Measurements from ENCODE around the gene RESP18.
"Not testable (repeated sequence)": the region's sequence is repeated elsewhere in the genome, so short reads cannot be mapped to it uniquely, and the experiment has no call there.

RESP18 gene

DNA sequence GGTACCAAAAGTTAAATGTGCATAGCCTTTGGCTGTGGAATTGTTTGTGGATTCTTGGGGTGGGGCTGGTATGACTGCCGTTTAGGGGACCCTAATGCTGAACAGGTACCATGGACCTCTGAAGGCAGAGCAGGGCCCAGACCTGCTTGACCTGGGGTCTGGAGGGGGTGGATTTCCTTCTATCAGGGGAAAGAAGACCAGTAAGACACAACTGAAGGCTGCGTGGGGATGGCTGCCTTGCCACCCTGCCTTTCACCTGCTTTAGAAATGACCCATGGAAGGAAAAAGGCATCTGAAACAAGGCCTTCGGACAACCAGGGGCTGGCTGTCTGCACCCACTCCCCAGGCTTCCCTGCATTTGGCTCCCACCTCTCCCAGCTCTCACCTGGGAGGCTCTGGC is 17.7 kb upstream of the RESP18 start:
- H3K36me3 Mint-ChIP-seq (ENCODE audit: low read depth) = no peaks in the 10 kb centered on the region
- ATAC-seq = no peak
- no peaks in the 10 kb centered on the region for H3K9me3 Mint-ChIP-seq
- H3K4me3 Mint-ChIP-seq = no peak overlapping the region
- H3K27me3 Mint-ChIP-seq = peaks cover 31% of the 10 kb centered on the region
- H3K27ac Mint-ChIP-seq = no peak overlapping the region
- no peak for DNase-seq
- H3K4me1 Mint-ChIP-seq = no peaks in the 10 kb centered on the region

DNA sequence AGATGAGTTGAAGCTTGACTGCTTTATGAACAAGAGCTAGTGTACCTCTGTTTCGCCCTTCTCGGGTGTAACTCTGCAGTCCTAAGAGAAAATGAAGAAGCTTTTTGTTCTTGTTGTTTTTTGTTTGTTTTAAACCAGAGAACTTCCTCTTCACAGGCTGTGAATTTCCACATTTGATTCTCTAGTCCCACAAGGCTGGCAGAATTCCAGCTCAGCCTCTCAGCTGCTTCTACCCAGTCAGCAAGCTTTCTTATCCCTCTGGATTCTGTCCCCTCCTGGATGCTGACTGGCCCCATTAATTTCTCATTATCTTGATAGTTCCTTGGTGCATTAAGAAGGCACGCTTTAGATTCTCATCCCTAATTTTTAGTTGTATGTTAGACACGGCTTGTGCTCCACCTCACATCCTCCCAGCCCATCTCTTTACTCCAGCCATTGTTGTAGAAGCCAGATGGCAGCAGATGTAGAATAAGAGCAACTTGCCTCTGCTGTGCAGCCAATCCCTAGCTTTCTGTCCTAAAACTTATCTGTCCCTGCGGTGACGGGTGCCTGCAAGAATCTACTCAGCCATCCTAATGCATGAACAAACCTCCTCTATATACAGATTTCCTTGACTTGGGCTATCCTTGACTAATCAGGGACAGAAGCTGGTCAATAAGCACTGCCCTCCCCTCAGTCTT is 12.3 kb upstream of the RESP18 start:
- Mint-ChIP-seq H3K4me1 (no peaks in the 10 kb centered on the region), H3K27ac (no peak overlapping the region)
- no peak for DNase-seq

DNA sequence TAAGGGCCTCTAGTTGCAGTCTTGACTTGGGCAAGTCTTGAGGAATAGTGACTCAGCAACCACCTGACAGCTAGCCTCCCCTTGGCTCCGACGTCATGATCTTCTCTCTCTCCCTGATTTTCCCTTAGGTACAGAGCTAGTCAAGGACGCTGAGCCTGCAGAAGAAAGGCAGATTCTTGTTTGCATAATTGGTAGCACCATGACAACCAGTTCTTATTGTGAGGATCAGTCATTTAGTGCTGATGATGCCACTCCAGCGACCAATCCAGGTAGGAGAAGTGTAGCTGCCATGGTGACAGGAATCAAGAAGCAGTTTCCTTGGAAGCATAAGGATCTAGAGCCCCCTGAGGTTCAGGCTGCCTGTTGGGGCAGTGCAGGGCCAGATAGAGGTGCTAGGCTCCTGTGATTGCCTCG is 2.8 kb upstream of the RESP18 start:
- no peak for DNase-seq
- Mint-ChIP-seq H3K4me1 (peaks cover 2% of the 10 kb centered on the region), H3K4me3 (no peak overlapping the region), H3K9me3 (peaks cover 19% of the 10 kb centered on the region), H3K27me3 (peaks cover 59% of the 10 kb centered on the region), H3K36me3 (ENCODE audit: low read depth) (peaks cover 3% of the 10 kb centered on the region), H3K27ac (no peak overlapping the region)
- no peak for ATAC-seq

More for the DNA sequence above, 12.3 kb upstream of the RESP18 start:
- Mint-ChIP-seq H3K36me3 (ENCODE audit: low read depth) (no peaks in the 10 kb centered on the region), H3K27me3 (peaks cover 37% of the 10 kb centered on the region), H3K9me3 (no peaks in the 10 kb centered on the region), H3K4me3 (no peak overlapping the region)
- ATAC-seq = no peak

DNA sequence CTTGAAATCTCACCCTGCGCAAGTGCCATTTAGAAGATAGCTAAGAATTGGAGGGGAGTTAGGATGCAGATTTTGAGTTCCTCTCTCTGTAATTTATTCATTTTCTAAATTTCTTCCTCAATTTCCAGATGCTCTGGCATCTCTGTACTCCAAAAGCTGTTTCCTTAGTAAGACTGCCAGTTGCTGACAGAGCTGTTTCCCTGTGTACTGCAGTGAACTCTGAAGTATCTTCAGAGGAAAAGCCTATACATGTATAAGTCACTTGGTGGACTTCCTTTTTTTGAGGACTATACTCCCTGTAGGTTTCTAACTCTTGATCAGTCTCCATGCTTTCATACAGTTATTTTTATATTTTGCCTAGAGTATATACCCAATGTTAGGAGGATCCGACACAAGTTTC is 1.5 kb upstream of the RESP18 start:
- no peak for ATAC-seq
- no peak overlapping the region for H3K27ac Mint-ChIP-seq
- no peak overlapping the region for H3K4me3 Mint-ChIP-seq
- H3K27me3 Mint-ChIP-seq = peaks cover 57% of the 10 kb centered on the region
- DNase-seq = no peak
- peaks cover 2% of the 10 kb centered on the region for H3K4me1 Mint-ChIP-seq
- peaks cover 19% of the 10 kb centered on the region for H3K9me3 Mint-ChIP-seq
- peaks cover 3% of the 10 kb centered on the region for H3K36me3 Mint-ChIP-seq (ENCODE audit: low read depth)

DNA sequence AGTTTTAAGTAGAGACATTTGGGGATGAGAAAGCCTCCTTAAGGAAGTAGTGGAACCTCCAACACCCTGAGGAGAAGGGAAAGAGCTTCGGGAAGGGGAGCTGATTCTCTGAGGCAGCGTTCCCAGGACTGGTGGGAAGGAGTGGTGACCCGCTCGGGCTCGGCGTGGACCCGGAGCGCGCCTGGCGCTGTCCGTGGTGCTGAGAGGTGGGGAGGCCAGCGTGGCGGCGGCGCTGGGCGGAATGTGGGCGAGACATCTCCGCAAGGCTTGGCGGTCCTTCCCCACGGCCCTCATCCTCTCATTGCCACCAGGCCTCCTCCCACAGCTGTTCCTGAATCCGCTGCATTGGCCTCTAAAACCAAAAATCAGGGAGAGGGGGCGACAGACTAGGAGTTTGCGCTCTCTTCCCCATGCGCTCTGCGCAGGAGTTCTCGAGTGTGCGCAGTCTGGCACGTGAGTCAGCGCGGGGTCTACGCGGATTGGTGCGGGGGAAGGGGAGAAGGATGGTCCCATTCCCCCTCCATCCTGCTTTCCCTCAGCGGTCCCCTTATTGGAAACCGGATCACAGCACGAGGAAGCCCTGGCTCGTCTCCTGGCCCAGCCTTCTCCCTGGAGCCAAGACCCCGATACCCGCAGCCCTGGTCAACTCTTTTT is 857 bp downstream of the RESP18 start:
- no peak for ATAC-seq
- DNase-seq = peak; percentile 32
- peaks cover 2% of the 10 kb centered on the region for H3K4me1 Mint-ChIP-seq
- H3K27me3 Mint-ChIP-seq = peaks cover 52% of the 10 kb centered on the region
- H3K4me3 Mint-ChIP-seq = no peak overlapping the region
- peaks cover 2% of the 10 kb centered on the region for H3K36me3 Mint-ChIP-seq (ENCODE audit: low read depth)
- H3K27ac Mint-ChIP-seq = no peak overlapping the region
- H3K9me3 Mint-ChIP-seq = peaks cover 18% of the 10 kb centered on the region

DNA sequence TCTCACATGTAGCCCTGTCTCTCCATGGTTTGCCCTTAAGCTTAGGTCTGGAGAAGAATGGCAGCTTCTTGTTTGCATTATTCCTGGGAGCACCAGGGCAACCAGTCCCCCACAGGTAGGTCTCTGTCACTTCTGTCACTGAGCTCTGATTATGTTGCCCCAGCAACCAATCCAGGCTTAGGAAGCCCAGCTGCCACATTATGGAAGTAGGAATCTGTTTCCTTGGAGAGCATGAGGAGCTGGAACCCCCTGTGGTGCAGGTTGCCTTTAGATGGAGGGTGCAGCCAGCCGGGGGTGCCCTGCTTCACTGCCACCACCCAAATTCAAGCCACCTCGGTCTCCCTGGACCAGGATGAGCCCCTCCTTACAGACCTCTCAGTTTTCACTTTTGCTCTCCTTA is 4.8 kb downstream of the RESP18 start:
- Mint-ChIP-seq H3K9me3 (peaks cover 4% of the 10 kb centered on the region), H3K27ac (no peak overlapping the region), H3K4me1 (peaks cover 2% of the 10 kb centered on the region), H3K27me3 (peaks cover 38% of the 10 kb centered on the region), H3K4me3 (no peak overlapping the region), H3K36me3 (ENCODE audit: low read depth) (no peaks in the 10 kb centered on the region)
- DNase-seq (no peak), ATAC-seq (no peak)

DNA sequence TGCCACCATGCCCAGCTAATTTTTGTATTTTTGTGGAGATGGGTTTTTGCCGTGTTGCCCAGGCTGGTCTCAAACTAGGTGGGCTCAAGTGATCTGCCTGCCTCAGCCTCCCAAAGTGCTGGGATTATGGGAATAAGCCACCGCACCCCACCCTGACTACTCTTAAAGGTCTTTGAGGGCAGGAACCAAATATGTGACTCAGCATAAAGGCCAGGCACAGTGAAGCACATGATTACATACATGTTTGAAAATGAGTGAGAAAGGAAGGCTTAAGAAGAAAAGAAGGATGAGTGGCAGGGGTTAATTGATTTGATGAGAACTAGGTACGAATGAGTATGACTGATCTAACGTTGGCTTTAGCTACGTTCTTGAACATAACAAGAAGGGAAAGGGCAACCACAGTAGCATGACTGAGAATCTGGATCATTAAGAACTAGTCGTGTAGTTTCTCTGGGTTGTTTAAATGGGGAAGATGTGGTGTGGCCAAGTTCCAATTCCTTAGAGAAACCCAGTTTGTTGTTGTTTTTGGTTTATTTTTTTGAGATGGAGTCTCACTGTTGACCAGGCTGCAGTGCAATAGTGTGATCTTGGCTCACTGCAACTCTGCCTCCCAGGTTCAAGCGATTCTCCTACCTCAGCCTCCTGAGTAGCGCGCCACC is 6.8 kb downstream of the RESP18 start:
- DNase-seq (no peak), ATAC-seq (no peak)
- no peak overlapping the region for H3K27ac Mint-ChIP-seq
- peaks cover 6% of the 10 kb centered on the region for H3K4me1 Mint-ChIP-seq
- no peaks in the 10 kb centered on the region for H3K9me3 Mint-ChIP-seq
- H3K36me3 Mint-ChIP-seq (ENCODE audit: low read depth) = no peaks in the 10 kb centered on the region
- H3K27me3 Mint-ChIP-seq = peaks cover 23% of the 10 kb centered on the region
- no peak overlapping the region for H3K4me3 Mint-ChIP-seq

DNA sequence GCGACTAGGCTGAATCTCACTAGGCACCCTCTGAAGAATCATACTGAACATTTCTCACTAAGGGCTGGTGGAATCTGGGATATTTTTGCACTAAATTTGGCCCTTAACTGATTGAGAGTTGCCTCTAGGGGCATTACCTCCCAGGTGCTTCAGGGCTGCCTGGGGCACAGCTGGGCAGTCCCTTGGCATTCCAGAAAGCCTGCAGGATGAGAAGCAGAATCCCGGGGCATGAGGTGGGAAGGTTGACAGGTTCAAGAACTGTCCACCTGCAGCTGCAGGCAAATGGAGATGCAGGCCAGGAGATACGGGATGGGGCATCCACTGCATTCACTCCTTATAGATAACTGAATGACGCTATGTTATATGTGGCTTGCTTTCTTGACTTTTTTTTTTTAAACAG is 7.4 kb downstream of the RESP18 start:
- peaks cover 8% of the 10 kb centered on the region for H3K4me1 Mint-ChIP-seq
- H3K27ac Mint-ChIP-seq = no peak overlapping the region
- ATAC-seq (no peak), DNase-seq (no peak)
- H3K27me3 Mint-ChIP-seq = peaks cover 21% of the 10 kb centered on the region
- H3K36me3 Mint-ChIP-seq (ENCODE audit: low read depth) = no peaks in the 10 kb centered on the region
- no peak overlapping the region for H3K4me3 Mint-ChIP-seq
- no peaks in the 10 kb centered on the region for H3K9me3 Mint-ChIP-seq

DNA sequence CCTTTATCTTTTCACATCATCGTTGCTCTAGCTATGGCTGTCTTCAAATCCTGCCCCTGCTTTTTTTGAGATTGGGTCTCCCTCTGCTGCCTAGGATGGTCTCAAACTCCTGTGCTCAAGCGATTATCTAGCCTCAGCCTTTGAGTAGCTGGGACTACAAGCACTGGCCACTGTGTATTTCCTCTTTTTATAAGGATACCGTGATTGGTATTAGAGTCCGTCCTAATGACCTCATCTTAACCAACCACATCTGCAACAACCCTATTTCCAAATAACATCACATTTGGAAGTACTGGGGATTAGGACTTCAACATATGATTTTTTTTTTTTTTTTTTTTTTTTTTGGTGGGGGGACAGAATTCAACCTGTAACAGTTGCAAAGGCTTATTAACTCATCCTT is 9.1 kb downstream of the RESP18 start:
- H3K4me1 Mint-ChIP-seq = peaks cover 8% of the 10 kb centered on the region
- no peak overlapping the region for H3K4me3 Mint-ChIP-seq
- no peak overlapping the region for H3K27ac Mint-ChIP-seq
- ATAC-seq (no peak), DNase-seq (no peak)
- H3K9me3 Mint-ChIP-seq = no peaks in the 10 kb centered on the region
- H3K27me3 Mint-ChIP-seq = peaks cover 14% of the 10 kb centered on the region
- no peaks in the 10 kb centered on the region for H3K36me3 Mint-ChIP-seq (ENCODE audit: low read depth)

DNA sequence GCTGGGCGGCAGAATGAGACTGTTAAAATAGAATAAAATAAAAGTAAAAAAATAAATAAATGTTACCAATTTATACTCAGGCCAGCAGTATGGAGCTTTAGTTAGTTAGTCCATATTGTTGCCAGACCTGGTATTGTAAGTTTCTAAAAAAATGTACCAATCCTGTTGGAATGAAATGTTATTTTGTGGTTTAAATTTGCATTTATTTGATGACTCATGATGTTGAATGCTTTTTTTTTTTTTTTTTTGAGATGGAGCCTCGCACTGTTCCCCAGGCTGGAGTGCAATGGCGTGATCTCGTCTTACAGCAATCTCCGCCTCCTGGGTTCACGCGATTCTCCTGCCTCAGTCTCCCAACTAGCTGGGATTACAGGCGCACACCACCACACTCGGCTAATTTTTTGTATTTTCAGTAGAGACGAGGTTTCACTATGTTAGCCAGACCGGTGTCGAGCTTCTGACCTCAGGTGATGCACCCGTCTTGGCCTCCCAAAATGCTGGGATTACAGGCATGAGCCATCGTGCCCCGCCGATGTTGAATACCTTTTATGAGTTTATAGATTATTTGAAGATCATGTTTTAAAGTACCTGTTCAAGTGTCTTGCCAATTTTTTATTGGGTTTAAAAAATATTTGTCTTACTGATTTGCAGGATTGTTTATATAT is 17.6 kb downstream of the RESP18 start:
- no peaks in the 10 kb centered on the region for H3K9me3 Mint-ChIP-seq
- peaks cover 16% of the 10 kb centered on the region for H3K27me3 Mint-ChIP-seq
- no peak overlapping the region for H3K27ac Mint-ChIP-seq
- no peak overlapping the region for H3K4me3 Mint-ChIP-seq
- no peaks in the 10 kb centered on the region for H3K4me1 Mint-ChIP-seq
- H3K36me3 Mint-ChIP-seq (ENCODE audit: low read depth) = no peaks in the 10 kb centered on the region
- DNase-seq = no peak
- no peak for ATAC-seq

DNA sequence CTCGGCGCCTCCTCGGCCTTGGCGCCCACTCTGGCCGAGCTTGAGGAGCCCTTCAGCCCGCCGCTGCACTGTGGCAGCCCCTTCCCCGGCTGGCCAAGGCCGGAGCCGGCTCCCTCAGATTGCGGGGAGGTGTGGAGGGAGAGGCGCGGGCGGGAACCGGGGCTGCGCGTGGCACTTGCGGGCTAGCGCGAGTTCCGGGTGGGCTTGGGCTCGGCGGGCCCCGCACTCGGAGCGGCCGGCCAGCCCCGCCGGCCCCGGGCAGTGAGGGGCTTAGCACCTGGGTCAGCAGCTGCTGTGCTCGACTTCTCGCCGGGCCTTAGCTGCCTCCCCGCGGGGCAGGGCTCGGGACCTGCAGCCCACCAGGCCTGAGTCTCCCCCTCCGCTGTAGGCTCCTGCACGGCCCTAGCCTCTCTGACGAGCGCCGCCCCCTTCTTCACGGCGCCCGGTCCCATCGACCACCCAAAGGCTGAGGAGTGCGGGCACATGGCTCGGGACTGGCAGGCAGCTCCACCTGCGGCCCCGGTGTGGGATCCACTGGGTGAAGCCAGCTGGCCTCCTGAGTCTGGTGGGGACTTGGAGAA is 19.8 kb downstream of the RESP18 start:
- not testable (repeated sequence) for H3K36me3 Mint-ChIP-seq (ENCODE audit: low read depth); ATAC-seq; H3K9me3 Mint-ChIP-seq; H3K27ac Mint-ChIP-seq; H3K4me1 Mint-ChIP-seq; H3K4me3 Mint-ChIP-seq; DNase-seq
- H3K27me3 Mint-ChIP-seq = peaks cover 33% of the 10 kb centered on the region

DNA sequence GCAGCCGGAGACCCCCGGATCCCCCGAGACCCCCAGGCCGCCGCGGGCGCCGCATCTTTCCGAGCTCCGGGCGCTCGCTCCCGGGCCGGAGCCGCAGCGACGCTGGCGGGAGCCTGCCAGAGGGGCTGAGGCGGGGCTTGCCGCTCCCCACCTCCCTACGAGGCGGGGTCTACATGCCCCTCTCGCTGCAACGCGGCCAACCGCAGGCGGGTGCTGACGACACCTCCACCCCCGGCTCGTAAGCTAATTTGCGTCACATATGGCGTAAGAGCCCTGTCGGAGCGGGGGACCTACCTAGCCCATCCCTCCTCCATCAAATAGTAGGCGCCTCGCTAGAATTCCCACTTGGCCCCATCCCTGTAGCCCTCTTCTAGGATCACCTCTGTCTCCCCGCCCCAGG is 23.3 kb downstream of the RESP18 start, which contains the start of gene PTPRN:
TSS of gene PTPRN (minus strand) at position 124 of the 400 bp plus-strand sequence. CDS start at position 55, 69 bp downstream.
- Mint-ChIP-seq H3K27ac (no peak within 1 kb of the TSS), H3K4me1 (peaks cover 5% of the 10 kb centered on the region), H3K9me3 (no peaks in the 10 kb centered on the region), H3K27me3 (peaks cover 42% of the 10 kb centered on the region), H3K4me3 (peak within 1 kb of the TSS; percentile 19), H3K36me3 (ENCODE audit: low read depth) (no peaks in the 10 kb centered on the region)
- no peak for DNase-seq
- peak; percentile 17 for ATAC-seq

DNA sequence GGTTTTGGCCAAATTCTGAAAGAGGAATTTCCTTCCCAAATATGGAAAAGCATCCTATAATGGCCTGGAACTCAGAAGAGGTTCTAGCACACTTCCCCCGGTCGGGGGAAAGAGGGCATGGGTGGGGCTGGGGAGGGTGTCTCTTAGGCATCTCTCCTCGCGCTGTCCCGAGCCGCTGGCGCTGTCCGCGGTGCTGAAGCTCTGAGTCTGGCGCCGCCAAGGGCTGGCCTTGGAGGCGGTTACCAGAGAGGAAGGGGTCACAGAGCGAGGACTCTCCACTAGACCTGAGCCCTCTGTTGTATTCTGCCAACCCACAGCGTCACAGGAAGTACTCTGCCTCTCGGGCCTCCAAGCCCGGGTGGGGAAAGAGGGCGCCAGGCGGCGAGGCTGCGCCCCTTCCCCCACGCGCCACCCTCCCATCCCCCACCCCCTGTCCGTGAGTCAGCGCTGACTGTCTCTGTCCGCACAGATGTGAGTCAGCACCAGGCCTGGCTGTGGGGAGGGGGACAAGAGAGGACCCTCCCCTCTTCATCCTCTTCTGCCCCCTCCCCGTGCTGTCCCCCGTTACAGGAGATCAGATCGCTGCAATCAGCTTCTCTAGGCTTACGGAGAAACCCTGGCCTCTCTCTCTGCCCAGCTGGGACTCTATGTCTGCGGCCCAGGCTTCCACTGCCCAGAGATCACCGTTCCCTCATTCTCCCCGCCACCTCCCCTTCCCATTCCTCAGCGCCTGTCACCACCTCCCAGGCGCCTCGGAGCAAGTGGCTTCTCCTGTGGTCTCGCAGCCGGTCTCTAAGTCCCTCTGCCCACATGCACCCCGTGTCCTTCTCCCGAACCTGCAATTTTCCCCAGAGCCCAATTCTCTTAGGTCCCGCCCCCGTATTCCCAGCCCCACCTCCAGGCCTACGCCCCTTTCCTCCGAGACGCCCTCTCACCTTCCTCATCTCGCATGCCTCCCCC is 24.1 kb downstream of the RESP18 start:
- no peaks in the 10 kb centered on the region for H3K36me3 Mint-ChIP-seq (ENCODE audit: low read depth)
- no peak overlapping the region for H3K27ac Mint-ChIP-seq
- peak; percentile 81 for DNase-seq
- no peaks in the 10 kb centered on the region for H3K9me3 Mint-ChIP-seq
- H3K27me3 Mint-ChIP-seq = peaks cover 38% of the 10 kb centered on the region
- peaks cover 5% of the 10 kb centered on the region for H3K4me1 Mint-ChIP-seq
- H3K4me3 Mint-ChIP-seq = peak overlapping the region; percentile 19
- peak; percentile 83 for ATAC-seq
